GM12878 (cell line): ENCODE results near the gene RPS6KA2. TPM values are rescaled to one million over a fixed set of nuclear protein-coding genes. Genes with fewer than 3 reads are reported as not detected.

Experiments
- ATAC-seq: fragments of 200-7000 bp; cut with Tn5 transposase; 3 replicates; pipeline ENCODE4 v1.9.1; 2020; ENCODE audit warnings: mild to moderate bottlenecking, moderate library complexity
- BruUV-seq: library from RNA; stranded (reverse); fragments of 400-500 nt; replicated peaks from 2 replicates; lab custom pipeline; 2021; lab: Mats Ljungman, UMichigan
- CTCF ChIA-PET: fragments of 300-600 bp; sonication (Branson Sonifier 250); formaldehyde crosslinking; extraction: SDS; loops from one replicate; lab custom pipeline; 2021; ENCODE audit warnings: inconsistent platforms; lab: Yijun Ruan, JAX
- POLR2A ChIA-PET: fragments of 350-600 bp; formaldehyde crosslinking; extraction: SDS; loops from one replicate; lab custom pipeline; 2021; ENCODE audit warnings: inconsistent platforms; lab: Charles Lee
- RAD21 ChIA-PET: fragments of 300-600 bp; sonication (Branson Sonifier 250); formaldehyde crosslinking; loops from one replicate; lab custom pipeline; 2023; ENCODE audit warnings: antibody characterized with exemption; ENCODE audit not compliant: unreplicated experiment; lab: Charles Lee
- SMC1A ChIA-PET: fragments of 300-600 bp; sonication (Branson Sonifier 250); formaldehyde crosslinking; loops from one replicate; lab custom pipeline; 2023; ENCODE audit not compliant: unreplicated experiment, uncharacterized antibody; lab: Charles Lee
- DNase-seq: peaks from one replicate; pipeline ENCODE4 v3.0.0-alpha.2; 2011; ENCODE audit warnings: low read depth, low spot score
- FAIRE-seq: peaks from 3 replicates; lab custom pipeline; 2011; peaks lifted over from hg19 to GRCh38; lab: Jason Lieb, UNC
- H2AFZ ChIP-seq: 2 replicates; pipeline ENCODE4 v1.6.0; 2011; ENCODE audit warnings: low read depth, low read length, control low read depth; ENCODE audit not compliant: control insufficient read depth
- H3K27ac ChIP-seq: 2 replicates; pipeline ENCODE4 v1.5.1; 2011; ENCODE audit warnings: control low read depth; ENCODE audit not compliant: control insufficient read depth, insufficient read depth
- H3K27me3 ChIP-seq, 2 experiments: replicated peaks in 1 of 2; 2 replicates each; pipeline versions ENCODE4 v1.6.0 to v1.6.1; 2011; ENCODE audit warnings: low read length in 1 of 2; ENCODE audit not compliant: control insufficient read depth in 2 of 2, insufficient read depth in 2 of 2
- H3K36me3 ChIP-seq, 2 experiments: 2 replicates each; pipeline ENCODE4 v1.5.1; 2011; ENCODE audit warnings: low read length in 1 of 2; ENCODE audit not compliant: control insufficient read depth in 2 of 2, insufficient read depth in 2 of 2
- H3K4me1 ChIP-seq: 2 replicates; pipeline ENCODE4 v1.6.1; 2011; ENCODE audit warnings: mild to moderate bottlenecking, low read length, moderate library complexity, mixed read lengths; ENCODE audit not compliant: control insufficient read depth, insufficient read depth
- H3K4me2 ChIP-seq: 2 replicates; pipeline ENCODE4 v1.6.0; 2011; ENCODE audit warnings: control low read depth; ENCODE audit not compliant: control insufficient read depth, insufficient read depth
- H3K4me3 ChIP-seq: fragments of 200-600 bp; sonication (generic); 2 replicates; pipeline ENCODE4 v1.5.1; 2016
- H3K79me2 ChIP-seq: 2 replicates; pipeline ENCODE4 v1.6.0; 2011; ENCODE audit warnings: low read length; ENCODE audit not compliant: control insufficient read depth, insufficient read depth
- H3K9ac ChIP-seq: 2 replicates; pipeline ENCODE4 v1.8.0; 2011; ENCODE audit warnings: low read length, control low read depth, mixed read lengths; ENCODE audit not compliant: control insufficient read depth, insufficient read depth
- H3K9me3 ChIP-seq: replicated peaks from 3 replicates; pipeline ENCODE4 v1.5.1; 2011; ENCODE audit warnings: mild to moderate bottlenecking, low read length; ENCODE audit not compliant: control insufficient read depth, insufficient read depth
- H4K20me1 ChIP-seq: 2 replicates; pipeline ENCODE4 v1.6.0; 2011; ENCODE audit not compliant: control insufficient read depth, insufficient read depth
- STAT1 ChIP-seq: fragments of 450-650 bp; conservative IDR thresholded peaks from 2 replicates; pipeline ENCODE4 v1.6.1; 2014; ENCODE audit warnings: antibody characterized with exemption, mild to moderate bottlenecking
- WGBS: methylation state at CpG from one replicate; pipeline ENCODE4 v1.1.6; 2016; ENCODE audit warnings: low lambda C conversion rate; ENCODE audit not compliant: insufficient replicate concordance, insufficient coverage; ENCODE audit errors: missing lambda C conversion rate; 5-methylcytosine and 5-hydroxymethylcytosine counted together
- in situ Hi-C: fragments of 300-500 bp; cut with MboI; formaldehyde crosslinking; loops from 9 replicates; pipeline ENCODE4 v1.14.3; 2018; ENCODE audit warnings: mixed read lengths
- intact Hi-C: fragments of 100-400 bp; cut with micrococcal nuclease; formaldehyde crosslinking; loops from one replicate; pipeline ENCODE4 v1.14.2; 2022; ENCODE audit not compliant: unreplicated experiment
- polyA plus RNA-seq, 11 experiments: library from polyadenylated mRNA; depleted of rRNA in 4 of 11; unstranded in 6 of 11; stranded (reverse) in 5 of 11; fragments of >200 nt; fragmentation: Nextera tagmentation in 4 of 11; fragmentation: Illumina TruSeq in 1 of 11; extraction: Ambion mirVana in 4 of 11; extraction: Trizol in 1 of 11; gene quantifications; 1 replicate in 1 of 11; 2 replicates in 10 of 11; pipeline versions ENCODE4 v1.2.1 to v1.2.3, GENCODE V29; 2011 to 2016; ENCODE audit warnings: inconsistent platforms in 2 of 11, missing spikeins in 2 of 11, low read depth in 1 of 11
- total RNA-seq, 4 experiments: library from RNA; depleted of rRNA in 3 of 4; stranded (reverse); fragments of >200 nt in 3 of 4; fragmentation: Illumina TruSeq in 1 of 4; extraction: Trizol in 1 of 4; gene quantifications; 2 replicates each; pipeline versions ENCODE4 v1.2.1 to v1.2.3, GENCODE V29; 2013 to 2021
- TF ChIP-seq, protein P1 (sequence below), 3 experiments: IDR thresholded peaks in 2 of 3; conservative IDR thresholded peaks in 1 of 3; 2 replicates each; pipeline ENCODE4 v1.5.1; 2011; ENCODE audit warnings: low read depth in 3 of 3, low read length in 3 of 3, mild to moderate bottlenecking in 3 of 3, control low read depth in 2 of 3, moderate library complexity in 2 of 3, inconsistent platforms in 1 of 3, mixed read lengths in 1 of 3; ENCODE audit not compliant: control insufficient read depth in 2 of 3, insufficient read depth in 1 of 3; ENCODE audit errors: extremely low read depth in 1 of 3
- TF ChIP-seq, protein P2 (sequence below): fragments of 450-650 bp; IDR thresholded peaks from 2 replicates; pipeline ENCODE4 v1.6.1; 2018; ENCODE audit warnings: borderline replicate concordance, mild to moderate bottlenecking; ENCODE audit not compliant: partially characterized antibody

Gene RPS6KA2
- total and polyA plus RNA-seq, 10 of the 15 experiments (the other 5 are each of a cell fraction or from before 2014, with no cell fraction given), result 0.02 to 1.0 (median 0.22) TPM; not detected in 1

DNA sequence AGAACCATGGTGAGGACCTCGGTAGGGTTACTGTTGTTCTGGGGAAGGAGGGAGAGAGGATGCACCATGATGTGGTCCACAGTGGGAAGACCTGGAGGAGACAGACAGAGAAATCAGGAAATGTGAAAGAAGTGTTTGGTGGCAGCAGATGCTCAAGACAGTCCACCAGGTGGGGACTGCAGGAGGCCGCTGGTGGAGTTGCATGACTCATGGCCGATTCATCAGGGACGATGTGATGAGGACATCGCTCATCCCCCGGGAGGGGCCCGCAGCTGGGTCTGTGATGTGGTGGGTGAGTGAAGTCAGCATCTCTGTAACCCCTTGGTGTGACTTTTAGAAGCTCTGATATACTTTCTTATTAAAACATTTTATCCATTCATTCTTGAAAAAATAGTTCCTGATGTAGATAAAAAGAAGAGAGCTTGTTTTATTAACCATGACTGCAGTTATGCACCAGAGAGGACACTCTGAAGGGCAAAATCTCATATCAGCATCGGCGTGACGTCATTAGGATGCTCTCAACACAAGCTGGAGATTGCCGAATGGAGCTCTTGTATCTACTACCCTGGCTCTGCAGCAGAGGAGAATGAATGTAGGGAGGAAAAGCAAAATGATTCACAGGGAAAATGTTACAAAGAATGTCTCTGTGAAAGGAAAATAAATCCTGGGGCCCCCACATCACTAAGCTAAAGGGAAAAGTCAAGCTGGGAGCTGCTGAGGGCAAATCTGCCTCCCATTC lies 111.8 kb downstream of the RPS6KA2 start:
- no peak for FAIRE-seq
- H3K4me3 ChIP-seq, result no peak overlapping the region

More for the DNA sequence above, 111.8 kb downstream of the RPS6KA2 start:
- no peak for TF ChIP-seq STAT1
- TF ChIP-seq, protein P1, sequence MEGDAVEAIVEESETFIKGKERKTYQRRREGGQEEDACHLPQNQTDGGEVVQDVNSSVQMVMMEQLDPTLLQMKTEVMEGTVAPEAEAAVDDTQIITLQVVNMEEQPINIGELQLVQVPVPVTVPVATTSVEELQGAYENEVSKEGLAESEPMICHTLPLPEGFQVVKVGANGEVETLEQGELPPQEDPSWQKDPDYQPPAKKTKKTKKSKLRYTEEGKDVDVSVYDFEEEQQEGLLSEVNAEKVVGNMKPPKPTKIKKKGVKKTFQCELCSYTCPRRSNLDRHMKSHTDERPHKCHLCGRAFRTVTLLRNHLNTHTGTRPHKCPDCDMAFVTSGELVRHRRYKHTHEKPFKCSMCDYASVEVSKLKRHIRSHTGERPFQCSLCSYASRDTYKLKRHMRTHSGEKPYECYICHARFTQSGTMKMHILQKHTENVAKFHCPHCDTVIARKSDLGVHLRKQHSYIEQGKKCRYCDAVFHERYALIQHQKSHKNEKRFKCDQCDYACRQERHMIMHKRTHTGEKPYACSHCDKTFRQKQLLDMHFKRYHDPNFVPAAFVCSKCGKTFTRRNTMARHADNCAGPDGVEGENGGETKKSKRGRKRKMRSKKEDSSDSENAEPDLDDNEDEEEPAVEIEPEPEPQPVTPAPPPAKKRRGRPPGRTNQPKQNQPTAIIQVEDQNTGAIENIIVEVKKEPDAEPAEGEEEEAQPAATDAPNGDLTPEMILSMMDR (IDR thresholded peaks at IDR 0.05 in 2 of 3, conservative IDR thresholded peaks at IDR 0.05 in 1 of 3; ENCODE audit: control insufficient read depth in 2 of 3, extremely low read depth in 1 of 3, insufficient read depth in 1 of 3, low read depth in 3 of 3, low read length in 3 of 3), result 0 out of 6 replicates have a peak, but pooled peaks of 1 of the 3 experiments have one; percentile 4
- TF ChIP-seq, protein P2, sequence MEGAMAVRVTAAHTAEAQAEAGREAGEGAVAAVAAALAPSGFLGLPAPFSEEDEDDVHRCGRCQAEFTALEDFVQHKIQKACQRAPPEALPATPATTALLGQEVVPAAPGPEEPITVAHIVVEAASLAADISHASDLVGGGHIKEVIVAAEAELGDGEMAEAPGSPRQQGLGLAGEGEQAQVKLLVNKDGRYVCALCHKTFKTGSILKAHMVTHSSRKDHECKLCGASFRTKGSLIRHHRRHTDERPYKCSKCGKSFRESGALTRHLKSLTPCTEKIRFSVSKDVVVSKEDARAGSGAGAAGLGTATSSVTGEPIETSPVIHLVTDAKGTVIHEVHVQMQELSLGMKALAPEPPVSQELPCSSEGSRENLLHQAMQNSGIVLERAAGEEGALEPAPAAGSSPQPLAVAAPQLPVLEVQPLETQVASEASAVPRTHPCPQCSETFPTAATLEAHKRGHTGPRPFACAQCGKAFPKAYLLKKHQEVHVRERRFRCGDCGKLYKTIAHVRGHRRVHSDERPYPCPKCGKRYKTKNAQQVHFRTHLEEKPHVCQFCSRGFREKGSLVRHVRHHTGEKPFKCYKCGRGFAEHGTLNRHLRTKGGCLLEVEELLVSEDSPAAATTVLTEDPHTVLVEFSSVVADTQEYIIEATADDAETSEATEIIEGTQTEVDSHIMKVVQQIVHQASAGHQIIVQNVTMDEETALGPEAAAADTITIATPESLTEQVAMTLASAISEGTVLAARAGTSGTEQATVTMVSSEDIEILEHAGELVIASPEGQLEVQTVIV, result no peak
- WGBS, result 26% methylated on average over 11 of the region's 11 CpGs
- ATAC-seq (no peak), DNase-seq (no peak)
- in situ Hi-C loops (no loop called here), intact Hi-C loops (no loop called here)
- H3K9ac ChIP-seq, result no peak overlapping the region
- SMC1A ChIA-PET, result no interaction called here
- H3K36me3 ChIP-seq, result no peaks in the 10 kb centered on the region
- POLR2A ChIA-PET, result no interaction called here
- no TSS peak for BruUV-seq
- RAD21 ChIA-PET, result no interaction called here
- H2AFZ ChIP-seq, result no peak overlapping the region
- H3K27ac ChIP-seq, result no peak overlapping the region
- H3K4me2 ChIP-seq, result no peak overlapping the region
- no peaks in the 10 kb centered on the region for H3K79me2 ChIP-seq
- H3K27me3 ChIP-seq, result no peaks in the 10 kb centered on the region; a peak in 1 of 4 replicates
- no peaks in the 10 kb centered on the region for H3K9me3 ChIP-seq
- H3K4me1 ChIP-seq, result peaks cover 8% of the 10 kb centered on the region
- no peaks in the 10 kb centered on the region for H4K20me1 ChIP-seq
- CTCF ChIA-PET, result interaction anchor here (0.6 kb wide), 1 partner anchor 98 kb away, joined by 3 read pairs; no protein-coding TSS in a partner anchor
